Osteocyte (in vitro differentiated cells): ENCODE measurements around the gene MEIG1. TPM values are rescaled to one million over a fixed set of nuclear protein-coding genes. Genes with fewer than 3 reads are reported as not detected.

ENCODE experiments used
- DNase-seq: peaks from one replicate; pipeline ENCODE4 v3.0.0; 2021; ENCODE audit warnings: mixed read lengths; ENCODE audit not compliant: unreplicated experiment; ENCODE audit errors: extremely low spot score
- H3K27ac Mint-ChIP-seq: one replicate; pipeline ENCODE4 v1.8.0; 2021; ENCODE audit warnings: mild to moderate bottlenecking, mixed read lengths; ENCODE audit not compliant: unreplicated experiment
- H3K27me3 Mint-ChIP-seq: one replicate; pipeline ENCODE4 v1.8.0; 2021; ENCODE audit warnings: mixed read lengths; ENCODE audit not compliant: unreplicated experiment
- H3K36me3 Mint-ChIP-seq: one replicate; pipeline ENCODE4 v1.8.0; 2021; ENCODE audit warnings: mixed read lengths; ENCODE audit not compliant: unreplicated experiment
- H3K4me1 Mint-ChIP-seq: one replicate; pipeline ENCODE4 v1.8.0; 2021; ENCODE audit warnings: mixed read lengths; ENCODE audit not compliant: unreplicated experiment
- H3K4me3 Mint-ChIP-seq: one replicate; pipeline ENCODE4 v1.8.0; 2021; ENCODE audit warnings: mild to moderate bottlenecking, moderate library complexity, mixed read lengths; ENCODE audit not compliant: unreplicated experiment
- H3K9me3 Mint-ChIP-seq: one replicate; pipeline ENCODE4 v1.8.0; 2021; ENCODE audit warnings: mixed read lengths; ENCODE audit not compliant: unreplicated experiment
- long read RNA-seq: library from polyadenylated mRNA; unstranded; transcript quantifications from one replicate; pipeline ENCODE4 v2.0.0, GENCODE V29; 2021
- total RNA-seq: library from RNA; stranded (reverse); gene quantifications from 2 replicates; pipeline ENCODE4 v1.2.1, GENCODE V29; 2021
- TF ChIP-seq, protein P1 (sequence below): fragments of 200-600 bp; sonication (generic); IDR thresholded peaks from 2 replicates; pipeline ENCODE4 v1.5.0; 2021; ENCODE audit warnings: antibody characterized with exemption, mild to moderate bottlenecking, moderate library complexity

MEIG1 gene, protein sequence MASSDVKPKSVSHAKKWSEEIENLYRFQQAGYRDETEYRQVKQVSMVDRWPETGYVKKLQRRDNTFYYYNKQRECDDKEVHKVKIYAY
- 1.0 TPM in 1 of 2 replicates, not detected in the other for total RNA-seq
- long read RNA-seq: 0 reads

DNA sequence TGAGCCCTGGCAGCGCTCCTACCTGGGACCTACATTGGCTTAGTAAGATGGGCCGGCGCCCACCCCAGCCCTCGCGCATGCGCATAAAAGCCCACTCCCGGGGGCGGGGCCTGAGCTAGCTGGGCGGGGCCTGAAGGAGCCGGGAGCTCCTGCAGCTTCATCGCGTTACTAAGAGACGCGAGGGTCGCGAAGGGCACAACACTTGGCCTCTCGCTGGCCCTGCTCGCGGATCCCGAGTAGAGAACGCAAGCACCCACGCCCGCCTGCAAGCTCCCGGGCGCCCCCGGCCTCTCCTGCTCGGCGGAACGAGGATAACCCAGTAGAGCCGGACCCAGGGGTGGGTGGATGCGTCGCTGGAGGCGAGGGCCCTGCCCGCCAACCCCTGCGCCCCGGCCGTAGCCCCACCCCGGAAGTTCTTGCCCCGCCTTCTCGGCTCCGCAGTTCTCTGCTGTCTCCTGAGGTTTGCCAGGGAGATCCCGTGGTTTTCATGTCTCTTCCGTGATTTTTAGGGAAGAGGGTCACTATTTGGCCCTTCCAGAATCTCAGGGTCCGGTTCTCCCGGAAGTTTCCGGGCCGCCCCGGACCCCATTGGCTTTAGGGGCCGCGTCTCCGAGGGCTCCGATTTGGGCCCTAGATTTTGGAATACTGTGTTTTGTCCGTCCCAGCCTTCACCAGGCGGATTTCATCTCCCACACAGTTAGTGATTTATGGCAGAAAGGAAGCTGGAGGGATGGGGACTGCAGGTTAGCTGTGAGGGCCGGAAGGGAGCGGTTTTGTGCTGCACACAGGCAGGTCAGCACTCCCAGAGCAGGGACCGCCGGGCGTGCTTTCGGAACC is at the start of gene MEIG1:
Gene MEIG1, plus strand, starts transcription at position 168 of the 837 bp plus-strand sequence. CDS start 7,081 bp downstream, outside the sequence.
- H3K4me3 Mint-ChIP-seq: peak within 1 kb of the TSS; percentile 89
- H3K27ac Mint-ChIP-seq: peak within 1 kb of the TSS; percentile 100
- DNase-seq: peak; percentile 98
- peaks cover 12% of the 10 kb centered on the region for H3K4me1 Mint-ChIP-seq
- H3K27me3 Mint-ChIP-seq: no peaks in the 10 kb centered on the region
- TF ChIP-seq, protein P1, sequence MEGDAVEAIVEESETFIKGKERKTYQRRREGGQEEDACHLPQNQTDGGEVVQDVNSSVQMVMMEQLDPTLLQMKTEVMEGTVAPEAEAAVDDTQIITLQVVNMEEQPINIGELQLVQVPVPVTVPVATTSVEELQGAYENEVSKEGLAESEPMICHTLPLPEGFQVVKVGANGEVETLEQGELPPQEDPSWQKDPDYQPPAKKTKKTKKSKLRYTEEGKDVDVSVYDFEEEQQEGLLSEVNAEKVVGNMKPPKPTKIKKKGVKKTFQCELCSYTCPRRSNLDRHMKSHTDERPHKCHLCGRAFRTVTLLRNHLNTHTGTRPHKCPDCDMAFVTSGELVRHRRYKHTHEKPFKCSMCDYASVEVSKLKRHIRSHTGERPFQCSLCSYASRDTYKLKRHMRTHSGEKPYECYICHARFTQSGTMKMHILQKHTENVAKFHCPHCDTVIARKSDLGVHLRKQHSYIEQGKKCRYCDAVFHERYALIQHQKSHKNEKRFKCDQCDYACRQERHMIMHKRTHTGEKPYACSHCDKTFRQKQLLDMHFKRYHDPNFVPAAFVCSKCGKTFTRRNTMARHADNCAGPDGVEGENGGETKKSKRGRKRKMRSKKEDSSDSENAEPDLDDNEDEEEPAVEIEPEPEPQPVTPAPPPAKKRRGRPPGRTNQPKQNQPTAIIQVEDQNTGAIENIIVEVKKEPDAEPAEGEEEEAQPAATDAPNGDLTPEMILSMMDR: no peak
- no peaks in the 10 kb centered on the region for H3K36me3 Mint-ChIP-seq
- no peaks in the 10 kb centered on the region for H3K9me3 Mint-ChIP-seq

DNA sequence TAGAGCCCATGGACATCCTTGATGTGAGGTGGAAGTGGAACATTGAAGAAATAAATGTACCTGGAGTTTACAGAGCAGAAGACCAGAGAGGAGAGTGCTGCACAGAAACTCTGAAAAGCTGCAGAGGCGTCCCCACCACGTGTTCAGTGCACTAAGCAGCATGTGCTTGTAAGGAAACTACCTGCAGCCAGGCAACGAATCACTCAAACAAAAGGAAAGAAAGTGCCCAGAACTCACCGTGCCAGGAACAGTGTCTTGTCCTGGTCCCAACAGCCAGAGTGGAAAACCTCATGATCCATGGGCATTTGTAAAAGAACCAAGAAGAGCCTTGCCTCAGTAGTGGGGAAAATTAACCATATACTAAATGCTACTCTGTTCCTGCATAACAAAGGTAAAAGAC is 48.2 kb upstream of the MEIG1 start:
- H3K4me1 Mint-ChIP-seq: no peaks in the 10 kb centered on the region
- H3K27me3 Mint-ChIP-seq: no peaks in the 10 kb centered on the region
- no peak for DNase-seq
- H3K27ac Mint-ChIP-seq: no peak overlapping the region
- TF ChIP-seq, protein P1: no peak
- peaks cover 72% of the 10 kb centered on the region for H3K36me3 Mint-ChIP-seq
- H3K9me3 Mint-ChIP-seq: peaks cover 14% of the 10 kb centered on the region
- no peak overlapping the region for H3K4me3 Mint-ChIP-seq

DNA sequence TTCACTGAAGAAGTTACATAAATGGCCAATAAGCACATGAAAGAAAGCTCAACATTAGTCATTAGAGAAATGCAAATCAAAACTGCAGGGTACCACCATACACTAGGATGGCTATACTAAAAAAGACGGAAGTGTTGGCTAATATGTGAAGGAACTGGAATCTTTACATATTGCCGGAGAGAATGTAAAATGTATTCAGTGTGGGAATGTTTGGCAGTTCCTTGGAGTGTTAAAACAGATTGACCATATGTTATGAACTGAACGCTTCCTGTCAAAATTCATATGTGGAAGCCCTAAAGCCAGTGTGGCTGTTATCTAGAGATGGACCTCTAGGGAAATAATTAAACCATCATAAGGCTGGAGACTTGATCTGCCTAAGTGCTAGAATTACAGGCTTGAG is 47.4 kb upstream of the MEIG1 start:
- H3K4me3 Mint-ChIP-seq: no peak overlapping the region
- peaks cover 77% of the 10 kb centered on the region for H3K36me3 Mint-ChIP-seq
- H3K27ac Mint-ChIP-seq: no peak overlapping the region
- no peak for DNase-seq
- peaks cover 16% of the 10 kb centered on the region for H3K9me3 Mint-ChIP-seq
- no peaks in the 10 kb centered on the region for H3K27me3 Mint-ChIP-seq
- H3K4me1 Mint-ChIP-seq: no peaks in the 10 kb centered on the region
- TF ChIP-seq, protein P1: no peak

DNA sequence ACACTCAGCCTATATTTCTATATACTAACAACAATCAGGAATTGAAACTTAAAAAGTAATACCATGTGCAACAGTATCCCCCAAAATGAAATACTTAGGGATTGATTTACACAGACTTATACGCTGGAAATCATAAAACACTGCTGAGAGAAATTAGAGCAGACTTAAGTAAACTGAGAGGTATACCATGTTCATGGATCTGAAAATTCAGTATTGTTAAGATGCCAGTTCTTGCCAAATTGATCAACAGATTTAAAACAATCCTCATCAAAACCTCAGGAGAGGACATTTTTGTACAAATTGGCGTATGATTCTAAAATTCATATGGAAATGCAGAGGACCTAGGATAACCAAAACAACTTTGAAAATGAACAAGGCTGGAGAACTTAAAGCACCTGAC is 42.6 kb upstream of the MEIG1 start:
- no peak for DNase-seq
- no peaks in the 10 kb centered on the region for H3K27me3 Mint-ChIP-seq
- peaks cover 80% of the 10 kb centered on the region for H3K36me3 Mint-ChIP-seq
- no peak overlapping the region for H3K27ac Mint-ChIP-seq
- TF ChIP-seq, protein P1: no peak
- H3K9me3 Mint-ChIP-seq: peaks cover 17% of the 10 kb centered on the region
- no peaks in the 10 kb centered on the region for H3K4me1 Mint-ChIP-seq
- no peak overlapping the region for H3K4me3 Mint-ChIP-seq

DNA sequence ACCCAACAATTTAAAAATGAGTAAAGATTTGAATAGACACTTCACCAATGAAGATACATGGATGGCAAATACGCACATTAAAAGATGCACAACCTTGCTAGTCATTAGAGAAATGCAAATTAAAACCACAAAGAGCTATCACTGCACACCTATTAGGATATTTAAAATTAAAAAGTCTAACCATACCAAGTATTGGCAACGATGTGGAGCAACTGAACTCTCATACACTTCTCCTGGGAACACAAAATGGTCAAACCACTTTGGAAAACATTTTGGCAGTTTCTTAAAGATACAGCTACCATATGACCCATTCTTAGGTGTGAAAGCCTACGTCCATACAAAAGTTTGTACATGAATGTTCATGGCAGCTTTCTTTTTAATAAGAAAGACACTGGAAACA is 41.4 kb upstream of the MEIG1 start:
- H3K27ac Mint-ChIP-seq: no peak overlapping the region
- H3K4me3 Mint-ChIP-seq: no peak overlapping the region
- no peaks in the 10 kb centered on the region for H3K4me1 Mint-ChIP-seq
- TF ChIP-seq, protein P1: no peak
- peaks cover 89% of the 10 kb centered on the region for H3K36me3 Mint-ChIP-seq
- DNase-seq: no peak
- peaks cover 17% of the 10 kb centered on the region for H3K9me3 Mint-ChIP-seq
- H3K27me3 Mint-ChIP-seq: no peaks in the 10 kb centered on the region
